ENCODE results near the gene CCDC186. TPM values are rescaled to one million over a fixed set of nuclear protein-coding genes. Genes with fewer than 3 reads are reported as not detected.

Gene CCDC186
- total RNA-seq, 5 donors from 2014 or later (not counting 1 experiment from before 2014, with no cell fraction given), result 25.2 to 46.7 (median 27.0) TPM

GRCh38 chr10:114071178-114071577 lies 102.8 kb downstream of the CCDC186 start:
- ChIA-PET POLR2A (no interaction called here), CTCF (no interaction called here)
- DNase-seq (no peak), ATAC-seq (replicated peaks in 1 of 4) (no peak)
- no peak overlapping the region for H3K27ac Mint-ChIP-seq
- peaks cover 10 to 14% of the 10 kb centered on the region in 2 experiments for H3K4me1 ChIP-seq (ENCODE audit: control insufficient read depth in 1 of 2, extremely low read depth in 1 of 2, insufficient read depth in 2 of 2, low read length in 2 of 2)
- no peaks in the 10 kb centered on the region for H3K9me3 ChIP-seq
- H3K4me3 Mint-ChIP-seq, result no peak overlapping the region
- no peaks in the 10 kb centered on the region for H3K36me3 ChIP-seq (ENCODE audit: control insufficient read depth in 2 of 2, extremely low read depth in 1 of 2, insufficient read depth in 1 of 2, low read length in 1 of 2)
- H3K4me3 ChIP-seq (ENCODE audit: control insufficient read depth in 1 of 2, extremely low read depth in 1 of 2, low read length in 1 of 2), result no peak overlapping the region
- WGBS (ENCODE audit: insufficient coverage), result 74% methylated on average over 2 of the region's 4 CpGs
- no peak overlapping the region for H3K27ac ChIP-seq (ENCODE audit: low read length)
- H3K4me1 Mint-ChIP-seq, result peaks cover 26 to 37% (median 26%) of the 10 kb centered on the region in 3 donors
- no peaks in the 10 kb centered on the region for H3K36me3 Mint-ChIP-seq
- H3K27me3 ChIP-seq (replicated peaks in 1 of 2; ENCODE audit: control insufficient read depth in 2 of 2, extremely low read depth in 1 of 2, insufficient read depth in 2 of 2, low read length in 1 of 2), result no peaks in the 10 kb centered on the region
- no peaks in the 10 kb centered on the region for H3K9me3 Mint-ChIP-seq
- no peaks in the 10 kb centered on the region for H3K27me3 Mint-ChIP-seq

Other genes with a start within 250 kb of the CCDC186 start
- gene ADRB1, start 130.3 kb downstream of the CCDC186 start, total RNA-seq, result under 1 TPM; 0.09 to 0.90 (median 0.30) TPM
- under 1 TPM in 4 of 5 donors, not detected in 1; 0.12 to 0.38 (median 0.25) TPM for gene TDRD1, start 5.2 kb upstream of the CCDC186 start, total RNA-seq
- not detected for gene VWA2, start 65.1 kb upstream of the CCDC186 start, total RNA-seq
- gene AFAP1L2, start 230.3 kb upstream of the CCDC186 start, total RNA-seq, result 1 to 10 TPM; 1.0 to 3.8 (median 2.1) TPM

Data from T-cell (primary cell).